Psoas muscle (tissue), 8 donors: ENCODE measurements around the gene GLB1L3. TPM values are rescaled to one million over a fixed set of nuclear protein-coding genes. Genes with fewer than 3 reads are reported as not detected.

Experiments
- ATAC-seq, 4 donors: fragments of 200-7000 bp; cut with Tn5 transposase; one replicate each; pipeline ENCODE4 v1.9.1; 2020; ENCODE audit warnings: moderate library complexity in 3 of 4, mild to moderate bottlenecking in 2 of 4
- DNase-seq, 2 donors: peaks; one replicate each; pipeline ENCODE4 v3.0.0-alpha.2; 2020
- H3K27ac ChIP-seq: fragments of 200-600 bp; one replicate; pipeline ENCODE4 v1.8.0; 2022
- H3K27me3 ChIP-seq, 3 donors: fragments of 200-600 bp in 1 of 3; one replicate each; pipeline versions ENCODE4 v1.6.1 to v1.8.0; 2013 to 2022; ENCODE audit warnings: low read length in 2 of 3, mild to moderate bottlenecking in 2 of 3, moderate library complexity in 1 of 3; ENCODE audit not compliant: insufficient read depth in 3 of 3
- H3K36me3 ChIP-seq, 2 donors: fragments of 200-600 bp in 1 of 2; one replicate each; pipeline versions ENCODE4 v1.6.1 to v1.8.0; 2013 to 2022; ENCODE audit warnings: low read depth in 1 of 2, mild to moderate bottlenecking in 1 of 2, moderate library complexity in 1 of 2; ENCODE audit not compliant: insufficient read depth in 1 of 2
- H3K4me1 ChIP-seq: fragments of 200-600 bp; one replicate; pipeline ENCODE4 v1.8.0; 2022
- H3K4me3 ChIP-seq: fragments of 200-600 bp; one replicate; pipeline ENCODE4 v1.8.0; 2022; ENCODE audit warnings: mild to moderate bottlenecking
- H3K9me3 ChIP-seq: fragments of 200-600 bp; one replicate; pipeline ENCODE4 v1.8.0; 2022
- WGBS, 3 donors: extraction: QIAGEN DNeasy Blood & Tissue Kit; methylation state at CpG; one replicate each; pipeline versions ENCODE4 v1.1.6 to v1.1.7; 2013; 5-methylcytosine and 5-hydroxymethylcytosine counted together
- intact Hi-C, 2 donors: fragments of 100-400 bp; cut with DNase I; formaldehyde crosslinking; loops; one replicate each; pipeline versions ENCODE4 v1.11.0 to v1.14.2; 2022
- polyA plus RNA-seq, 3 donors: library from polyadenylated mRNA; stranded (reverse); fragments of 200-250 nt; gene quantifications; one replicate each; pipeline ENCODE4 v1.2.3, GENCODE V29; 2013
- total RNA-seq, 4 donors: library from RNA; stranded (reverse); fragmentation: NEBNext Ultra II Directional in 2 of 4; extraction: Animal tissue kit (Norgen Biotek cat#: 25700) in 2 of 4; gene quantifications; one replicate each; pipeline versions ENCODE4 v1.2.1 to v1.2.4, GENCODE V29; 2021 to 2023
- TF ChIP-seq, protein P1 (sequence below): fragments of 200-600 bp; IDR thresholded peaks from one replicate; pipeline ENCODE4 v1.8.0; 2022; ENCODE audit warnings: antibody characterized with exemption
- donor health status: healthy with polysubstance abuse.
- donor health status: DM: no; HTN: no; CAD: no; lungs with moderate emphysema.
- donor health status: Bipolar disorder and iron deficiency.
- donor health status: healthy.
- donor health status: DM: yes; HTN: yes; CAD: no.
- donor health status: DM: no; HTN: no; CAD: no.
- donor health status: DM: no; HTN: no; CAD: no.
- donor health status: DM: yes; HTN: yes; CAD: no.

Gene GLB1L3
- total and polyA plus RNA-seq, 7 donors = not detected

DNA sequence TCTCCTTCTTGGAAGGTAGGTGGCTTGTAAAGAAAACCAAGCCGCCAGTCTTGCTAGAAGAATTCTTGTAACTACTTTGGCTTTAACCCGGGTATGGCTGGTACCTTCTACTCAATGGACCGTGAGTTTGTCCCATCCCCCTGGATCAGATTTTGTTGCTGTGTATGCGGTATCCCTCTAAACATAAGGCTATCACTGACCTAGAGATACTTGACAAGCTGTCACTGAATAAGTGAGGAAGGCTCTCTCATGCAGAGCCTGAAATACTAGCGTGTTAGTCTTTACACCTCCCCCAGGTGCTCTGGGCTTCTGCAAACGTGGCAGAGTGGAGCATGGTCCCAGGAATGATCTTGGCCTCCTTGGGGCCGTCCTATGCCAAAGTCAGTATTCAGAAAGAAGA, 90.1 kb downstream of the GLB1L3 start:
- WGBS, 3 donors = 74 to 77% (median 75%) methylated on average over 7 of the region's 7 CpGs

GRCh38 chr11:134367781-134368180, 91.6 kb downstream of the GLB1L3 start:
- Histone ChIP-seq H3K9me3 (no peaks in the 10 kb centered on the region), H3K27me3 (peaks cover 0 to under 1% (median 0%) of the 10 kb centered on the region in 3 donors), H3K4me3 (no peak overlapping the region), H3K4me1 (no peaks in the 10 kb centered on the region), H3K36me3 (no peaks in the 10 kb centered on the region), H3K27ac (no peak overlapping the region)
- WGBS, 3 donors = 82 to 90% (median 90%) methylated on average over 18 of the region's 18 CpGs
- DNase-seq (no peak), ATAC-seq (no peak)
- TF ChIP-seq, protein P1, sequence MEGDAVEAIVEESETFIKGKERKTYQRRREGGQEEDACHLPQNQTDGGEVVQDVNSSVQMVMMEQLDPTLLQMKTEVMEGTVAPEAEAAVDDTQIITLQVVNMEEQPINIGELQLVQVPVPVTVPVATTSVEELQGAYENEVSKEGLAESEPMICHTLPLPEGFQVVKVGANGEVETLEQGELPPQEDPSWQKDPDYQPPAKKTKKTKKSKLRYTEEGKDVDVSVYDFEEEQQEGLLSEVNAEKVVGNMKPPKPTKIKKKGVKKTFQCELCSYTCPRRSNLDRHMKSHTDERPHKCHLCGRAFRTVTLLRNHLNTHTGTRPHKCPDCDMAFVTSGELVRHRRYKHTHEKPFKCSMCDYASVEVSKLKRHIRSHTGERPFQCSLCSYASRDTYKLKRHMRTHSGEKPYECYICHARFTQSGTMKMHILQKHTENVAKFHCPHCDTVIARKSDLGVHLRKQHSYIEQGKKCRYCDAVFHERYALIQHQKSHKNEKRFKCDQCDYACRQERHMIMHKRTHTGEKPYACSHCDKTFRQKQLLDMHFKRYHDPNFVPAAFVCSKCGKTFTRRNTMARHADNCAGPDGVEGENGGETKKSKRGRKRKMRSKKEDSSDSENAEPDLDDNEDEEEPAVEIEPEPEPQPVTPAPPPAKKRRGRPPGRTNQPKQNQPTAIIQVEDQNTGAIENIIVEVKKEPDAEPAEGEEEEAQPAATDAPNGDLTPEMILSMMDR = no peak
- intact Hi-C loops = no loop called here

More for the DNA sequence above, 90.1 kb downstream of the GLB1L3 start:
- Histone ChIP-seq H3K9me3 (no peaks in the 10 kb centered on the region), H3K4me1 (no peaks in the 10 kb centered on the region), H3K27ac (no peak overlapping the region), H3K4me3 (no peak overlapping the region), H3K36me3 (no peaks in the 10 kb centered on the region), H3K27me3 (peaks cover 0 to 6% (median 0%) of the 10 kb centered on the region in 3 donors)
- TF ChIP-seq, protein P1 = no peak
- intact Hi-C loops = no loop called here
- ATAC-seq (no peak), DNase-seq (no peak)

Other genes with a start within 250 kb of the GLB1L3 start
- 10 to 100 TPM in 1 of 4 donors, 1 to 10 TPM in 3; 2.4 to 12.7 (median 7.7) TPM for gene JAM3, start 207.3 kb upstream of the GLB1L3 start, total RNA-seq
- gene JAM3, start 207.3 kb upstream of the GLB1L3 start, polyA plus RNA-seq = 1 to 10 TPM; 3.0 to 5.8 (median 3.9) TPM
- 1 to 10 TPM; 5.3 to 7.6 (median 5.7) TPM for gene NCAPD3, start 52.4 kb upstream of the GLB1L3 start, total RNA-seq
- 1 to 10 TPM; 2.8 to 8.7 (median 3.0) TPM for gene NCAPD3, start 52.4 kb upstream of the GLB1L3 start, polyA plus RNA-seq
- gene VPS26B, start 51.7 kb upstream of the GLB1L3 start, total RNA-seq = 10 to 100 TPM; 12.2 to 21.8 (median 18.5) TPM
- 10 to 100 TPM; 14.0 to 34.8 (median 22.7) TPM for gene VPS26B, start 51.7 kb upstream of the GLB1L3 start, polyA plus RNA-seq
- 10 to 100 TPM; 14.9 to 31.6 (median 16.8) TPM for gene THYN1, start 23.0 kb upstream of the GLB1L3 start, total RNA-seq
- gene THYN1, start 23.0 kb upstream of the GLB1L3 start, polyA plus RNA-seq = 10 to 100 TPM; 20.4 to 33.5 (median 26.9) TPM
- 10 to 100 TPM; 22.9 to 33.9 (median 30.1) TPM for gene ACAD8, start 22.8 kb upstream of the GLB1L3 start, total RNA-seq
- 10 to 100 TPM; 20.4 to 34.6 (median 28.2) TPM for gene ACAD8, start 22.8 kb upstream of the GLB1L3 start, polyA plus RNA-seq
- 1 to 10 TPM in 2 of 4 donors, under 1 TPM in 2; 0.30 to 1.5 (median 0.87) TPM for gene GLB1L2, start 55.6 kb downstream of the GLB1L3 start, total RNA-seq
- gene GLB1L2, start 55.6 kb downstream of the GLB1L3 start, polyA plus RNA-seq = 1 to 10 TPM in 1 of 3 donors, under 1 TPM in 2; 0.14 to 1.2 (median 0.91) TPM
- gene B3GAT1, start 135.9 kb downstream of the GLB1L3 start, total RNA-seq = under 1 TPM in 1 of 4 donors, not detected in 3; 0.13 TPM
- under 1 TPM; 0.01 to 0.09 (median 0.03) TPM for gene B3GAT1, start 135.9 kb downstream of the GLB1L3 start, polyA plus RNA-seq